Iris pigment epithelial cell (primary cell): ENCODE results near the gene ETV1.
A peak's percentile ranks its signal among the peaks of the same experiment; 100 is the strongest.

ENCODE experiments used
- DNase-seq: peaks from one replicate; pipeline ENCODE4 v3.0.0-alpha.2; 2011; ENCODE audit warnings: low read depth

ETV1 gene

DNA sequence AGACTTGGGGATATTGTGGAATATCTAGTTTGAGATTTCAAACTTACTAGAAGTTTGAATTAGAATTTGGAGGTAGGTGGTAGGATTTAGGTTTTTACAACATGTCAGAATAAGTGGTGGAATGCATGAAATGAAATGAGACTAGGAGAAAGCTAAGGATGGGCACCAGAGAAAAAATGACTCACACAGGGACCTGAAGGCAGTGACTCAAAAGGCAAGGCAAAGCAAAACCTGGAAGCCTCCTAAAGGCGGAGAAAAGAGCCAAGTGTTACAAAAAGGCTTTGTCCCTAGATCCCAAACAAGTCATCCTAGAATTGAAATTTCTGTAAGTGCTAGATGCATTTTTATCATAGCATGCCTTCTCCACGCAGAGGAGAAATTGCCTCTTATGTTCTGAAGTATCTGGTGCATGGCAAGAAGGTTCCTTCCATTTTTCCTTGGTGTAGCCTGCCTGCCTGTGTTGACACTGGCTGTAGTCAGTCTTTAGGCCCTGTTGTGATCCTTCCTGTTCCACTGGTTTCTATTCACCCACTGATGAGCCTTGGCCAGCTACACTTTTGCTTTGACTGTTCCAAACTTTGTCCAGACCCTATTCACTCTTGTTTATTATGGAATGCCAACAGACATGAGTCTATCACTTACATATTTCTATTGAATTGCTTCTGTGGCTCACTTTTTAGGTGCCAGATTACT is 109.3 kb downstream of the ETV1 start:
- DNase-seq = peak; percentile 60

DNA sequence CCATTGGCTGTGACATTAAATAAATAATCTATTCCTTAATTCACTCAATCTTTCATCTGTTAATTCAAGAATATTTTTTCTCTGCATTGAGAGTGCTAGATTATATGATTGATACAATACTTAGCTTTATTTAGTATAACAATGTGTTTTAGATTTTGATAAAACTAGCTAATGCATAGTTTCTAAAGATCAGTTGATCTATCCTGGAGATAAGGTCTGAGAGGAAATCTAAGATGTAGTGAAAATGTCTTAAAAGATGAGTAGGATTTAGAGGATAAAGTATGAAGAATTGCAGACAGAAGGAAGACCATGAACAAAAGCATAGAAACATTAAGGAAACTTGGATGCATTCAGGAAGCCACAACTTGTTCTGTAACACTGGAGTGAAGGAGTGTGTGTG is 110.3 kb downstream of the ETV1 start:
- DNase-seq = no peak

DNA sequence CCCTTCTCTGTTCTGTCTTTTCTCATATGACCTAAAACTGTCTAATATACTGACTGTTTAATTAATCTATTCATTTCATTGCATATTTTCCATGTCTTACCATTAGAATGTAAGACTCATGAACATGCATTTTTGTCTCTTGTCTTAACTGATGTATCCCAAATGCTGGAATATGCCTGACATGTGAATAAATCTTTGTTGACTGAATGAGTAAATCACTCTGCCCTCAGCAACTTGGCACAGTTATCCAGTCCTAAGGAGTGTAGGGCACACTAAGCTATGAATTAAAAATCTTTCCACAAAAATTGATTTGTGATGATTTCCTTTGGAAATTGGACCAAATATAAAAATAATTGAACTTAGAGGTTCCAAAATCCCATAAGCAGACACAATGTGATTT is 111.3 kb downstream of the ETV1 start:
- no peak for DNase-seq

DNA sequence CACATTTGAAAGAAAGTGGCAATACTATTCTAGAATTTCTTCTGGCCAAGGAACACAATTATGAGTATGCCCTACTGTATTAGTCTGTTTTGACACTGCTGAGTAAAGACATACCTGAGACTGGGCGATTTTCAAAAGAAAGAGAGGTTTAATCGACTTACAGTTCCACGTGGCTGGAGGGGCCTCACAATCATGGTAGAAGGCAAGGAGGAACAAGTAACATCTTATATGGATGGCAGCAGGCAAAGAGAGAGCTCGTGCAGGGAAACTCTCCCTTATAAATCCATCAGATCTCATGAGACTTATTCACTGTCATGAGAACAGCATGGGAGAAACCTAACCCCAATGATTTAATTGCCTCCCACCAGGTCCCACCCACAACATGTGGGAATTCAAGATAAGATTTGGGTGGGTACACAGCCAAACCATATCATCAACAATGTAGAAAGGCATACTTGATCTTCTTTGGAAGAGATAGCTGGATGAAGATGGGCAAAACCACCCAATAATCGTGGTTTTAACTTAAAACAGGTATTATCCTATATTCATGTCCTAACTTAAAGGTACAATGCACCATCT is 113.9 kb downstream of the ETV1 start:
- DNase-seq = no peak

DNA sequence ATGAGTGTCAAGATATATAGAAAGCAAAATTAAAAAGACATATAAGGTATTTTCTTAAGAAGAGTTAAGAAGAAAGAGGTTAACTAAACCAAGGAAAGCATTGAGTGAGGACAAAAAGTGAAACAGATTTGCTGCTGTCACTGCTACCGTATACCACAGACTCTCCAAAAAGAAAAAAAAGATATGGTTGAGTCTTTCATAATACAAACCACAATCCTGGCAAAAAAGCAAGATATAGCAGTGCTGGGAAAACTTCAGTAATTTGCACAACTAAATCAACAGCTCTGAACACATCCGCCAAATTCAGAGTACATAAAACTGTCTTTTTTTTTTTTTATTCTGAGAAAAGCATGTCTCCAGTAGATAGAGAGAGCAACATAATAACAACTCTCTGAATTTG is 114.7 kb downstream of the ETV1 start:
- peak; percentile 83 for DNase-seq

DNA sequence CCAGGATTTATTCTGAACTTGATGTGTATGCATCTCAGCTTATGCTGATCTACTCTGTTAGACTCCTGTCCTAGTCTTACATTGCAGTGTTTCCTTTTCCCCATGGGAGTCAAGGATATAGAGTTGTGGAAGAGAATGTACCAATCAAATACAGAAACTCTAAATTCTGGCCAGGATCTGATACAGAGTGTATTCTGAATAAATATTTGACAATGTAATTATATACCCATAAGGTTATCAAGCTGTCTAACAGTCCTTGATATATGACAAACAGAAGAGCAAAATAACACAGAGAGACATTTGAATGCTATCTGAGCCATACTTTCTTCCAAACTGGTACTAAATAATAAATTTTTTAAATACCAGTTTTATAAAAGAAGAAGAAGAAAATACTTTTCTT is 116.8 kb downstream of the ETV1 start:
- no peak for DNase-seq

DNA sequence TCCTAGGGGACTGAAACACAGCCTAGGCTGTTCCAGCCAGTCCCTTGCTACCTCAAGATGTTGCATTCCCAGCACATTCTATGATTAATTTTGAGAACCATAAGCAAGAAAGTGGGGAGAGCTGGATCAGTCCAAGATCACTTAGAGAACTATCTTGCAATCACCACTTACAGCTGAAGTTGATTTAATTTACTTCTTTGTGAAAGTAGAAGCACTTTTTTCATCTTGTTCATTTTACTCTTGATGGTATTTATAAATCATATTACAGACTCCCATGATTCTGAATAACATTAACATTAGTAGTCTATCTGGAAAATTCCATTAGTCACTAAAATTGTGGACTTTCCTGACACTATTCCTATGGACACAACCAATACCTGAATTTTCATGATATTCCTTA is 118.5 kb downstream of the ETV1 start:
- no peak for DNase-seq

DNA sequence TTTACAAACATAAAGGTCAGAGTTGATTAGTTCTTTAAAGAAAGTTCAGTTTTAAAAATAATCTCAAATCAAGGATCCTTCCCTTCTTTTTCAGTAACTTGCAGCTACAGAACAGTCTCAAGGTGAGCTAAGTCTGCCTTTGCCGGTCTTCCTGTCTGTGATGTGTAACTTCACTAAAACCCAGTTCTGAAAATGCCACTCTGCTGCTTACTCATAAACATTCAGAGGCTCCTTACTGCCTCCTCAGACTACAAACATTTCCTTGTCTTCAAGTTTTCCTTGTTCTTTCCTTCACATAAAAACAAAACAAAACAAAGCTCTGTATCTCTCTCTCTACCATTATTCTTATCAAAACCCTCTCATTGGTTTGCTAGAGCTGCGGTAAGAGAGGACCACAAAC is 128.7 kb downstream of the ETV1 start:
- peak; percentile 15 for DNase-seq

DNA sequence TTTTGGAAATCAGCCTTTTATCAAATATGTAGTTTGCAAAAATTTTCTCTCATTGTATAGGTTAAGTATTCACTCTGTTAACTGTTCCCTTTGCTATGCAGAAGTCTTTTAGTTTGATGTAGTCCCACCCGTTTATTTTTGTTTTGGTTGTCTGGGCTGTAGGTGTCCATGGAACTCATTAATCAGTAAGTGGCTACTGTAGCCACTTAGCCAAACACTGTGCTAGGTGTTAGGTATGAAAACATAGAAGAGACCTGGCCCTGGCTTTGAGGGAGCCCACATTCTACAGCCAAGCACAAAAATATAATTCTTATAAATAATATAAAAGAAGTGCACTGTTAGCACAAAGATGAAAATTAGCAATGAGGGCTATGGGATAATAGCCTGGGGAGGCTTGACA is 133.5 kb downstream of the ETV1 start:
- no peak for DNase-seq

DNA sequence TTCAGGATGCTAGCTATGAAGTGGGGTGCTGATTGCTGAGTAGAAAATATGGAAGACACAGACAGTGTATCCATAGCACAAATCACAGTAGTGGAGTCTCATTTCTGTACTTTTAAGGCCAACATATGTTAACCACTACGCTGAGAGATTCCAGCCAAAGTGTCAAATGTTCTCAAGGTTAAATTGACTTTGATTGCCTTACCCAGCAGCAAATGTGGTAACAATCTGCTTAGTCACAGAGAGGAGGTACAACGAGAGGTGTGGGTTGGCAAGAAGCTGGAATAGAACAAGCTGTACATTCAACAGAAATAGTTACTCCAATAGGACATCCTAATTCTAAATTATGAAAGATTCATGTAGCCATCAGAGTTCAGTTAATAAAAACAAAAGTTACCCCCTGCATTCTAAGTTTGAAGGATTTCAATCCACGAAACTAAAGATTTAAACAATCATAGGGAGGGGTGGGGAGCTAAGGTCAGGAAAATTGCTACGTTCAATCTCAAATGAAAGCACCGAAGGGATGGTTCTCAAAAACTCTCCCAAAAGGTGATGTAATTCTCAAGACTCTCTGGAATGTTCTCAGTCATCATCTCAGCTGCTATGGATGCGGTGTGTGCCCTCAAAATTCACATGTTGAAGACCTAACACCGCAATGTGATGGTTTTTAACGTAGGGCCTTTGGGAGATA is 137.0 kb downstream of the ETV1 start:
- peak; percentile 84 for DNase-seq

DNA sequence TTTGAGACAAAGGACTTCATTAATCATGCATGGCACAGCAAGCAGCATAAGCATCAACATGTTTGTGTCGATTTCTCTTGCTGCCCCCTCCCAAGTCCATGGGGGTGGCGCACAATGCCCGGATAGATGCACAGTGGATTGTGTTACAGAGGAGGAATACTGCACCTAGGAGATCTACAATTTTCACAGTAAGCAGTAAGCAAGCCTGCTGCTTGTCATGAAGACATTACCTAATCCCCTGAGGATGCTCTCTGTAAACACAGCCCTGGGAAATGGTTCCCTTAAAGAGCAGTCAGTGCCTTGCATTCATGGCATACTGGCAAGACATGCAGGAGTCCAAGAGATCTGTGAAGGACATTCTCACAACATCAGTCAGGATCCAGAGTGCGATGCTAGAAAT is 137.7 kb downstream of the ETV1 start:
- peak; percentile 93 for DNase-seq

DNA sequence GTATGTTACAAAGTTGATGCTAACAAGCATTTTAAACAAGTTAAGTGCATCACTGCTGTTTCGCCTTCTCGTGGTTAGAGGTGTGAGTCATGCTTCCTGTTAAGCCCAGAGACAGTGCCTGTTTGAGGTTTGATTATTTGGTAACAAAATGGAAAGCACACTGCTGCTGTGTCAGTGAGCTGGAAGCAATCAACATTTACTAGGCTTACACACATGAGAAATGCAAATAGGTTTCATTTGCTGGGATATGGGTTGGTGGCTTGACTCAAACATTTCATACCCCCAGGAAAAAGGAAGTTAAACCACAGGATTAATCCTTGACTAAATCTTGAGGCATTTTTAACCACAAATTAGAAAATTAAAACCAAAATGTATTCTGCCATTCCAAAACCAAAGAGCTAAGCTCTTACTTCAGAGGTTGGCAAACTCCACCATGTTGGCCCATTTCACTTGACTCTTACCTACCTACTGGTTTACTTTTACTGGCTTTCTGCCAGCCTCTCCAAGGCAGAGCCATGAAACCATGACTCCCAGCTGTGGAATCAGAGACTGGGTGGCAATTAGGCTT is 139.2 kb downstream of the ETV1 start:
- DNase-seq = peak; percentile 99

DNA sequence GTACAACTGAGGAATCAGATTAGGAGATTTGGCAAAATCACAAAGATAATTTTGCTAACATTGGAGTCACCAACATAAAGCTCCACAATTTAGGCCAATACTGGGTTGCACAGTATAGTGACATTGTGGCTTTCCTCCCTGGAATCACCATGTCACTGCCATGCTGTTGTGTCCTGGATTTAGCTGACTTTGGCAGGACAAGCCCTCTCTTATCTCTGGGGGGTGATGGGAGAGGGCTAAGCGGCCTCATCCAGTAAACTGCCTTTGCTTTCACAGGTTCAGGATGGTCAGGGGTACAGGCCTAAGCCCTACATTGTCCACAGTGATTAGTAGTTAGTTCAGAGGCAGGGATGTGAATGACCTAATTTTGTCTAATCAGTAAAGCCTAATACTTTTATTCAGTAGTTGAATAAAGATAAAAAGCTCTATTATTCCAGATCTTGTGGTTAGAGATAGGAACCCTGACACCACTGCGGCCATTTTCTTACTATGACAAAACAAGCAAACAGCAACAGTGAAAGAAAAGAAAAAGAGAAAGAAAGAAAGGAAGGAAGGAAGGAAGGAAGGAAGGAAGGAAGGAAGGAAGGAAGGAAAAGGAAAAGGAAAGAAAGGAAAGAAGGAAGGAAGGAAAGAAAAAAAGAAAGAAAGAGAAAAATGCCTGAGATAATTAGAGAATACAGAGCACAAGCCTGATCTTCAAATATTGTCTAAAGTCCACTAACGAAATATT is 140.1 kb downstream of the ETV1 start:
- no peak for DNase-seq

DNA sequence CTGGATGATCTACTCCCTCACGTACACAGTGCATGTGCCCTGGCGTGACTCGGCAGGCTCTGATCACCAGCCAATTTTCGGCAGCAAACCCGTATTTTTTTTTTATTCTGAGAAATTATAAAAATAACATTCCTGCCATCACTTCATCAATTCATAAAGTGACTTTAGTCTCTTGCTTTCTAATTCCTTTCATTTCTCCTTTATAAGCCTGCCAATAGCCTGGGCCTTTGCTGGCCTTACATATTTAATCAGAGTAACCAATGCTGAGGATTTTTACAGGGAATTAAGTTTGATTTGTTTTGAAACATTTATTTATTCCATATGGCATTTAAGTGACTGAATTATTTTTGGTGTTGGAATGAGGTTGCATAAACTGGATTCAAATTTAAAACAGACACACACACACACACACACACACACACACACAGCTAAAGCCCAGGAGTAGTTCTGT is 140.8 kb downstream of the ETV1 start:
- DNase-seq = no peak

DNA sequence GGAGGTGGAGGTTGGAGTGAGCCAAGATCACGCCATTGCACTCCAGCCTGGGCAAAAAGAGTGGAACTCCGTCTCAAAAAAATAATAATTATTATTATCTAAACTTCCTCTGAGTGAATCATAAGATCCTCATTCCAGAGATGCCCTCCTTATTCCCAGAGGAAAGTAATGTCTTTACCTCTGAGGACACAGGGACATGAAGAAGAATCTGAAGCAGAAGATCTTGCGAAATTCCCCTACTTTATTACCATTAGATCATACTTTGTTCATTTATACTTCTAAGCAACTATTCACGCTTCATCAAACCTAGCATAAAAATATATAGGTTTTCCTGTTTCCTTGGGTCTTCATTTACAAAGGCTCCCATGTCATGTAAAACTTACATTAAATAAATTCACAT is 143.1 kb downstream of the ETV1 start:
- DNase-seq = peak; percentile 31

DNA sequence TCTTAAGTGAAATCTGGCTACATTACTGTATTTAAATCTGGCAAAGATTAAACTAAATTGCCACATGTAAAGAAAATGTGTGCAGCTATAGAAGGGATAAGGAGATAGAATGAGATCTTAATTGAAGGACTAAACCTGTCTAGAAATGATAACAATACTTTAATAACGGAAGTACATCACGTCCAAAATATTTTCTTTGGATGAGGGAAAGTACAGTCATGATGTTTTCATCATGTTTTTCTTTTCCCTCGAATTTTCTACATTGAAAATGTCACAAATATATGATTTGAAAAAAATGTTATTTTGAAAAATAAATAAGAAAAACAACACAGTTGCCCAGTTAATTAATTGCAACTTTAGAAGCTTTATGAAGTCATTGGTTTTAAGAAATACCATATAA is 143.9 kb downstream of the ETV1 start:
- no peak for DNase-seq

DNA sequence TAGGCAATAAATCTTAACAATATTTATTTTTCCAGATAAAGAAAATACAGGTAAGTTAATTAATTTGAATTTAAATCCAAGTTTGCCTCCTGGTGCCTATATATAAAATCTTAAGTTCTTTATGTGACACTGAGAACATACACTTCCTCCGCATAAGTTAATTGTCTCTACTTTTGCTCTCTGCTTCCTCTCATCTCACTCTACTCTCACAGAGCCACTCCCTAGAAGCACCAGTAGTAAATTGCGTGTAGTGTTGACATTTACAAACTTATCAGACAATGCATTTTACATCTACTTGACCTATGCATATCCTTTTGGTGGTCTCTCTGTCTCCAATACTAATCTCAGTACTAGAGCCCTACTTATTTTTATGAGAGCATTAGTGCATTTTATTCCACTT is 144.5 kb downstream of the ETV1 start:
- DNase-seq = no peak

DNA sequence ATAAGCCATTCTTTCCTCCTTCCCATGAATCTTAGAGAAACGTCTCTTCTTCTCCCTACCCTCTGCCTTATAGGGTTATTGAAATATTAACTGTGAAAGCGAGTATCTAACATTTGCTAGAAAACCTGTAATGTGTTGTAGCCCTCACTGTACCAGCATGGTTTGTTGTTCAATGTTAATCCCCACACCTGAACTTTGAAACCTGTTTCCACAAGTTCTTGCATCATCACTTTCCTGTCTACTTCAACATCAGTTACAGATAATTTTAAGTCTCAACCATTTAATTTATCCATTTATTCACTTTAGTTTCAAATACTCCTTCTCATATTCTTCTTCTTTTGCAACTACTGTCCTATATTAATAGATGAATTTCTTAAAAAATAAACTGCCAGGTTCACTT is 148.2 kb downstream of the ETV1 start:
- no peak for DNase-seq
